Measurements from ENCODE around the gene TSC2. TPM values are rescaled to one million over a fixed set of nuclear protein-coding genes. Genes with fewer than 3 reads are reported as not detected.
A peak's percentile ranks its signal among the peaks of the same experiment; 100 is the strongest.

Gene TSC2
- total and polyA plus RNA-seq, 9 of the 15 experiments (the other 6 are each of a cell fraction or from before 2014, with no cell fraction given) = 1.3 to 68.1 (median 16.6) TPM

- no peak for TF ChIP-seq GTF3C2 (IDR thresholded peaks at IDR 0.05; ENCODE audit: borderline replicate concordance, extremely low read depth, insufficient read length)
- TF ChIP-seq PATZ1 (CRISPR knock-in tag; IDR thresholded peaks at IDR 0.05; ENCODE audit: borderline replicate concordance) = no peak
- no peak for TF ChIP-seq ZNF232 (CRISPR knock-in tag; IDR thresholded peaks at IDR 0.05)
- no peak for TF ChIP-seq KAT7 (CRISPR knock-in tag; IDR thresholded peaks at IDR 0.05; ENCODE audit: borderline replicate concordance)
- no peak for TF ChIP-seq E2F4 (CRISPR knock-in tag; IDR thresholded peaks at IDR 0.05; ENCODE audit: low read depth)
- peak; percentile 10; the same call in 1 of the 2 replicates for TF ChIP-seq ETS1 (conservative IDR thresholded peaks at IDR 0.05; ENCODE audit: control insufficient read depth, low read depth, low read length)
- TF ChIP-seq ELF2 (CRISPR knock-in tag; IDR thresholded peaks at IDR 0.05) = no peak
- TF ChIP-seq DLX4 (CRISPR knock-in tag; IDR thresholded peaks at IDR 0.05) = no peak
- 0 out of 2 replicates have a peak, but pooled peaks have one; percentile 20 for TF ChIP-seq SMARCA5 (IDR thresholded peaks at IDR 0.05)
- TF ChIP-seq MBD2 (IDR thresholded peaks at IDR 0.05; ENCODE audit: borderline replicate concordance, low read depth) = no peak
- no peak for TF ChIP-seq HOXB6 (CRISPR knock-in tag; IDR thresholded peaks at IDR 0.05; ENCODE audit: borderline replicate concordance)
- TF ChIP-seq HNRNPL (IDR thresholded peaks at IDR 0.05; ENCODE audit: low read depth, low read length) = no peak
- no peak for TF ChIP-seq MLLT1 (IDR thresholded peaks at IDR 0.05)
- TF ChIP-seq L3MBTL2 (IDR thresholded peaks at IDR 0.05) = peak; percentile 50; the same call in 1 of the 2 replicates
- TF ChIP-seq NUFIP1 (IDR thresholded peaks at IDR 0.05; ENCODE audit: partially characterized antibody) = no peak
Observed at GRCh38 chr16:2027024-2028010, 20.5 kb upstream of the TSC2 start (continued).

All from K562 (cell line).